ENCODE measurements around the gene ZNF205.
"Not testable (repeated sequence)": the region's sequence is repeated elsewhere in the genome, so short reads cannot be mapped to it uniquely, and the experiment has no call there.

The ZNF205 gene

DNA sequence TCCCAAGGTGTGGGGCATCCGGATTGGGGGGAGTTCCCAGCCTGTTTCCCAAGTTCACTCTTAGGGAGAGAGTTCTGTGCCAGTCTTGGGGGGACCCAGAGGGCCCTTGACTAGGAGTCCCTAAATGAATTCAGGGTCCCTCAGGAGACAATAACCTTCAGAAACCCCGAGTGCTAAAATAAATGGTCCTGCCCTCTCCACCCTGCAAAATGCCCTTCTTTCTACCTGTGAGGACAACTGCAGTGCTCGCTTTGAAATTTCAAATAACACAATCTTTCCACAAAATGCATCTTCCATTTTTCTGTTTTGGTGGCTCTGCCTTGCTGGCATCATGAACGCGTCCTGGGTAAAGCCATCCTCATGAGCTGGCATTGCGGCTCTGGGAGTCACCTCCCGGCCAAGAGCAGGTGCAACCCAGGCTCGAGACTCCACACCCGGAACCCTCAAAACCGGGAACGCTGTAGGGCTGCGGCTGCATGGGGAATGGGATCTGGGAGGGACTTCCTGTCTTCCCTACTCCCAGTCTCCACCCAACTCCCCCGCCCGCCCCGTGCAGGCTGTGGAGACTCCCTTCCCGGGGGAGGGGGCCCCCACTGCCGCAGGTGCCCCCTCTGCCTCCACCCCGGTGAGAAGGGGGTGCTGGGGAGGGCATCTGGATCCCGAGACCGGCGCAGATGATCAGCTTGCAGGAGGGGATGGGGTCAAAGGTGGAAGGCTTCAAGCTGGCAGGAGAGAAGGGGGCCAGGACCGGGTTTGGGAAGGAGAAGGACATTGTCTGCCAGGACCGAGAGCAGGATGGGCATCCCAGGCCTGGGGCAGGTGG, at the start of gene ZNF205:
Gene ZNF205 (plus strand): TSS at position 529 of the 823 bp plus-strand sequence. CDS start 845 bp downstream, outside the sequence.
- peak; percentile 74 for DNase-seq

- DNase-seq: no peak
Measured at GRCh38 chr16:3063625-3064386, 48.6 kb upstream of the ZNF205 start.

GRCh38 chr16:3065069-3065741, 47.2 kb upstream of the ZNF205 start, which contains the start of gene IL32:
Gene IL32 (plus strand): TSS chr16:3065640. CDS start chr16:3065812, 172 bp downstream.
- no peak for DNase-seq

GRCh38 chr16:3065742-3066439, 46.5 kb upstream of the ZNF205 start:
- no peak for DNase-seq

- no peak for DNase-seq
Measured at GRCh38 chr16:3066440-3066748, 46.0 kb upstream of the ZNF205 start.

DNA sequence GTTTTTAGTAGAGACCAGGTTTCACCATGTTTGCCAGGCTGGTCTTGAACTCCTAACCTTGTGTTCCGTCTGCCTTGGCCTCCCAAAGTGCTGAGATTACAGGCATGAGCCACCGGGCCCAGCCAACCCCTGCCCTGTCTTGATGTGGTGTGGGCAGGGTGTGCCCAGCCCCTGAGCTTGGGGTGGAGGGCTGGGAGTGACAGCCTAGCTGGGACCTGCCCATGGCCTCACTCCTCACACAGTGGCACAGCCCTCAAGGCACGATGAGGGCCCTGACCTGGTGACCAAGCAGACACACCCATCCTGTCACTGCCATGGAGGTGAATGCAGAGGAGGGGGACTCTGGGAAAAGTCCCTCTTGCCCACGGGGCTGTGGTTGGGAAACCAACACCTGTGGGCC, 43.9 kb upstream of the ZNF205 start:
- DNase-seq: no peak

DNA sequence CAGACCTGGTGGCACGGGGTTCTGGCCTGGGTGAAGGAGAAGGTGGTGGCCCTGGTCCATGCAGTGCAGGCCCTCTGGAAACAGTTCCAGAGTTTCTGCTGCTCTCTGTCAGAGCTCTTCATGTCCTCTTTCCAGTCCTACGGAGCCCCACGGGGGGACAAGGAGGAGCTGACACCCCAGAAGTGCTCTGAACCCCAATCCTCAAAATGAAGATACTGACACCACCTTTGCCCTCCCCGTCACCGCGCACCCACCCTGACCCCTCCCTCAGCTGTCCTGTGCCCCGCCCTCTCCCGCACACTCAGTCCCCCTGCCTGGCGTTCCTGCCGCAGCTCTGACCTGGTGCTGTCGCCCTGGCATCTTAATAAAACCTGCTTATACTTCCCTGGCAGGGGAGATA, 43.2 kb upstream of the ZNF205 start:
- not testable (repeated sequence) for DNase-seq

- DNase-seq: no peak
Measured at GRCh38 chr16:3070608-3071111, 41.7 kb upstream of the ZNF205 start.

- DNase-seq: no peak
Measured at GRCh38 chr16:3071655-3072054, 40.7 kb upstream of the ZNF205 start.

GRCh38 chr16:3072148-3072547, 40.2 kb upstream of the ZNF205 start:
- DNase-seq: not testable (repeated sequence)

- not testable (repeated sequence) for DNase-seq
Measured at GRCh38 chr16:3072576-3073263, 39.7 kb upstream of the ZNF205 start.

DNA sequence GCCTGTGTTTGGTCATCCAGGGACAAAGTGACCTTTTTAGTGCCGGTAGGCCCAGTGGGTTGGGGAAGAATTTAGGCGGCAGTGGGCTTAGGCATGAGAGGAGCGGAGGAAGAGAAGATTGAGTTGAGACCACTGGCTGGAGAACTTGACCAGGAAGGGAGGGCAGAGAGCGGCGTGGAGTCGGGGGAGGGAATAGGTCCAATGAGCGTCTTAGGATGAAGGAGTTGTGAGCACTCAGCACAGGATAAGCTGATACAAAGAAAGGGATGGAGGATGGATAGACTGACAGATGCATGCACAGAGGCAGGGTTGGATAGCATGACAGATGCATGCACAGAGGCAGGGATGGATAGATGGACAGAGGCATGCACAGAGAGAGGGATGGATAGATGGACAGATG, 38.9 kb upstream of the ZNF205 start:
- no peak for DNase-seq

GRCh38 chr16:3074860-3075522, 37.4 kb upstream of the ZNF205 start:
- DNase-seq: no peak

DNA sequence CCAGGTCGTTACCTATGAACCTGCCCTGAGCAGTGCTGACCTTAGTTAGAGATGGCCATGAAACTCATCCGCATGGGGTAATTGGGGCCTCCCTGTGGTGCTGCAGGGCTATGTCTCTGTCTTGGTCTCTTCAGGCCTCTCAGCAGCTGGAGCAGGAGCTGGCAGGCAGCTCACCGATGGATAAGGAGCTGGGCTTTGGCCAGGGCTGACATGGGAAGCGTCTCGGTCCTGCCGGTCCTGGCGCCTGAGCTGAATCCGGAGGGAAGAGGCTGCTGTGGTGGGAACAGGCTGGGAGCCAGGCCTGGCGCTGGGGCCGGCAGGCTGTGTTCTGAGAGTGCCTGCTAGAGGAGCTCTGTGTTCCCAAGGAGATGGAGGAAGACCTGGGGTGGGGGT, 36.9 kb upstream of the ZNF205 start:
- DNase-seq: no peak

- DNase-seq: not testable (repeated sequence)
Measured at GRCh38 chr16:3075946-3076345, 36.4 kb upstream of the ZNF205 start.

GRCh38 chr16:3076577-3076976, 35.8 kb upstream of the ZNF205 start:
- DNase-seq: no peak

DNA sequence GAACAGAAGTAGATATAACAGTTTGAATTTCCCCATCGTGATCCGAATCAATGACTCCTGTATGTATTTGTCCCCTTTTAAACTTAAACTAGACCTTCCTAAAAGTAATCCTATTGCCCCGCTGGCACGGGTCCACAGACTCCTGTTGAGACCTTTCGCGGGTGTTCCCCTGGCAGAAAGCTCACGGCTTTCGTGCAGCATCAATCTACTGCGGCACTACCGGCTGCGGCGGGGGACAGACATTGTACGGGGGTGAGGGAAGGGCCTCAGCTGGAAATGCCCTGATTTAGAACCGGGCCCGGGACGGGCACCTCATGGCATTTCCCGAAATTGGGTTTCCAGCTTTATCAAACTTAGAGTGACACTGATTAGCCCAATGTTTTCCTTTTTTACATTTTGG, 32.4 kb upstream of the ZNF205 start:
- DNase-seq: no peak

DNA sequence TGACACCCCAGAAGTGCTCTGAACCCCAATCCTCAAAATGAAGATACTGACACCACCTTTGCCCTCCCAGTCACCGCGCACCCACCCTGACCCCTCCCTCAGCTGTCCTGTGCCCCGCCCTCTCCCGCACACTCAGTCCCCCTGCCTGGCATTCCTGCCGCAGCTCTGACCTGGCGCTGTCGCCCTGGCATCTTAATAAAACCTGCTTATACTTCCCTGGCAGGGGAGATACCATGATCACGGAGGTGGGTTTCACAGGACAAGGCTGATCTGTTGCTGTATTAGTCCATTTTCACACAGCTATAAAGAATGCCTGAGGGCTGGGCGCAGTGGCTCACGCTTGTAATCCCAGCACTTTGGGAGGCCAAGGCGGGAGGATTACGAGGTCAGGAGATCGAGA, 30.4 kb upstream of the ZNF205 start:
- not testable (repeated sequence) for DNase-seq

GRCh38 chr16:3083408-3083807, 29.0 kb upstream of the ZNF205 start:
- DNase-seq: not testable (repeated sequence)

DNA sequence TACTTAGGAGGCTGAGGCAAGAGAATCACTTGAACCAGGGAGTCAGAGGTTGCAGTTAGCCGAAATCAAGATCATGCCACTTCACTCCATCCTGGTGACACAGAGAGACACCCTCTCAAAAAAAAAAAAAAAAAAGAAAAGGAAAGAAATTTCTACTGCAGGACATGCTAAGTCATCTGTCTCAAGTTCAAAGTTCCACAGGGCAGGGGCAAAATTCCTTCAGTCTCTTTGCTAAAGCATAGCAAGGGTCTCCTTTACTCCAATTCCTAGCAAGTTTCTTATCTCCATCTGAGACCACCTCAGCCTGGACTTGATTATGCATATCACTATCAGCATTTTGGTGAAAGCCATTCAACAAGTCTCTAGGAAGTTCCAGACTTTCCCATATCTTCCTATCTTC, 27.9 kb upstream of the ZNF205 start:
- DNase-seq: no peak

GRCh38 chr16:3084969-3085670, 27.3 kb upstream of the ZNF205 start:
- DNase-seq: no peak
